ENCODE data around the gene TMEM151B.

DNA sequence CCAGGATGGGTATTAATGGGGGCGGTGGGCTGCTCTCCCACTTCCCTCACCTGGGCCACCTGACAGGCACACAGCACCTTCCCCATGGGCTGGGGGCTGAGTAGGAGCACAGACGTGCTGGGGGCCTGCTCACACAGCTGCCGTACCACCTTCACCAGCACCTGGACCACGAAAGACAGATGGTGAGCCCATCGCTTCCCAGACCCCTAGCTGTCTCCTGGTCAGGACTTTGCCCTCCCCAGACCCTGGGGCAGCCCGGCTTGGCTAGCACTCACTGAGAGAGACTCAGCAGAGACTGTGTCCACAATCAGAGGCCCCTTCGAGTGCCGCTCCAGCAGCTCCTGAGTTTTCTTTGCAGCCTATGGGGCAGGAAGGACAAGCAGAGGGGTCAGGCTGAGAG lies 30.9 kb downstream of the TMEM151B start:
- no peak for TF ChIP-seq POLR2AphosphoS5 (IDR thresholded peaks at IDR 0.05; ENCODE audit: borderline replicate concordance, low read depth, low read length)
- TF ChIP-seq FOXP2 (optimal IDR thresholded peaks at IDR 0.05; ENCODE audit: control extremely low read depth, extremely low read length, insufficient read depth), result no peak

Data from SK-N-MC (cell line).